ENCODE data around the gene SOAT1. TPM values are rescaled to one million over a fixed set of nuclear protein-coding genes. Genes with fewer than 3 reads are reported as not detected.

Gene SOAT1
- polyA plus RNA-seq, 2 donors, result 0.84 to 1.5 TPM

Other genes with a start within 250 kb of the SOAT1 start
- gene TOR3A, start 211.7 kb upstream of the SOAT1 start, polyA plus RNA-seq, result 10 to 100 TPM in 1 of 2 donors, 1 to 10 TPM in 1; 7.7 to 16.9 TPM
- gene ABL2, start 64.1 kb upstream of the SOAT1 start, polyA plus RNA-seq, result 1 to 10 TPM; 1.1 to 1.6 TPM
- not detected for gene AXDND1, start 72.2 kb downstream of the SOAT1 start, polyA plus RNA-seq